A204.1 (cell line): Measurements from ENCODE around the gene ERLIN1.

Source experiments
- FAIRE-seq: peaks from 2 replicates; lab custom pipeline; 2012; peaks lifted over from hg19 to GRCh38; lab: Jason Lieb, UNC

Gene ERLIN1

DNA sequence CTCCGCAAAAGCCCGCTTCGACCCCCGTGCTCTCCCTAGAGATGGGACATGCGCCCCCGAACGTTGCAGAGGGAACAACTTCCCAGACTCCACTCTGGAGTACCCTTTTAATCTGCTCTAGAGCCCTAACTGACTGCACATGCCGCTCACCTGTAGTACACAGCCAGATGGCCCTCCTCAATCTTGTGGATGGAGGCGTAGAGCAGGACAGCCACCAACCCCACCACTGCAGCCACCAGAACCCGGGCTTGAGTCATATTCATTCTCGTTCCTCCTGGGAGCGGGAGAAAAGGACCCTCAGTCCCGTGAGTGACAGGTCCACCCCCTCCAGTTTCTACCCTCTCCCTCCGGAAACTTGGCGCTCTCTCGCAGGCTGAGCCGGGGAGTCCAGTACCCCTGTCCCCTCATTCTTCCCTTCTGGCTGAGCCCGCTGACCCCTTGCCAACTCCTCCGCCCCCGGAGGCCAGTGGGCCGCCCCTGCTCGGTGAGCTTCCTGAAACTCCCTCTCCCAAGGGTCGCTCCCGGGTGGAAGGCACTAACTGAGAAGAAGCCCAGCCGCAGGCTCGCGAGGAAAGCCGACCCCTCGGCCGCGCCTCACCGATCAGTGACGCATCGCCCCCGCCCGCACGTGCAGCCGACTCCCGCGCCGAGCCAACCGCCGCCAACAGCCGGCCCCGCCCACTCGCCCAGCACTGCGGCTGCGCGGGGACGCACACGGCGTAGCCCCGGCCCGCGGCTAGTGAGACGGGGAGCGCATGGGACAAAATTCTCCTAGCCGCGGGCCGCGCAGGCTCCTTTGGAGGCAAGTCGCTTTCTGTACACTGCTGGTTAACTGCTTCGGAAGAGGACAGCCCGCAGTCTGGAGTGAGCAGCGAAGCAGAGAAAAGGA lies at the start of gene ERLIN1:
ERLIN1 (minus strand) TSS at position 666 of the 889 bp plus-strand sequence; CDS start at position 263, 403 bp downstream.
- no peak for FAIRE-seq

DNA sequence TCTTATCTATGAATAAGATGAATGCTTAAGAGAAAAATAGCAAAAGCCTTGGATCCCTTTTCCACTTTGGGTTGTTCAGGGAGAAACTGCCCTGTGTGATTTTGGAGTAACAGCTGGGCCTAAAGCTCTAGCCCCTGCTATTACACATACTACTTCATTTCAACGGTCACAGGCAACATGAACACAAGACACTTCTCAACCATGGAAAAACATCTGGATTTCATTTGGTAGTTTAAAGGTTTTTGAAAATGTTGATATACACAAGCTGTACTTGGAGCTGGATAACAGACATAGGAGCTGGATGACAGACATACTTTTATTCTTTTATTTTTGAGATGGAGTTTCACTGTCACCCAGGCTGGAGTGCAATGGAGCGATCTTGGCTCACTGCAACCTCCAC lies 46.3 kb upstream of the ERLIN1 start:
- FAIRE-seq = no peak

DNA sequence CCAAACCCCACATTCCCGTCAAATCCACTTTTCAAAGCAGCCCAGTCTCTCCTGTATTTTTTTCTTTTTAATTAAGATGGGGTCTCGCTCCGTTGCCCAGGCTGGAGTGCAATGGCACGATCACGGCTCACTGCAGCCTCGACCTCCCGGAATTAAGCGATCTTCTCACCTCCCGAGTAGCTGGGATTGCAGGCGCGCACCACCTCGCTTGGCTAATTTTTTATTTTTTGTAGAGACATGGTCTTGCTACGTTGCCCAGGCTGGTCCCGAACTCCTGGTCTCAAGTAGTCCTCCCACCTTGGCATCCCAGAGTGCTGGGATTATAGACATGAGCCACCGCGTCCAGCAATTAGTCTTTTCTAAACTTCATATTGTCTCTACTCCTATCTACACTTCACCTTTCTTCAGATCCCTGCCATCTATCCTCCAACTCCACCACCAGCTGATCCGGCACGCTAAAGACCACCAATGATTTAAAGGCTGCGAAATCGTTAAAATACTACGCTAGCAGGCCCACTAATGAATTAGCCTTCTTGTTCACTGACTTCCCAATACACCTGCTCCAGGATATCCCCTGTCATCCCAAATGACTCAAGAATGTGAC lies 44.1 kb upstream of the ERLIN1 start:
- no peak for FAIRE-seq

DNA sequence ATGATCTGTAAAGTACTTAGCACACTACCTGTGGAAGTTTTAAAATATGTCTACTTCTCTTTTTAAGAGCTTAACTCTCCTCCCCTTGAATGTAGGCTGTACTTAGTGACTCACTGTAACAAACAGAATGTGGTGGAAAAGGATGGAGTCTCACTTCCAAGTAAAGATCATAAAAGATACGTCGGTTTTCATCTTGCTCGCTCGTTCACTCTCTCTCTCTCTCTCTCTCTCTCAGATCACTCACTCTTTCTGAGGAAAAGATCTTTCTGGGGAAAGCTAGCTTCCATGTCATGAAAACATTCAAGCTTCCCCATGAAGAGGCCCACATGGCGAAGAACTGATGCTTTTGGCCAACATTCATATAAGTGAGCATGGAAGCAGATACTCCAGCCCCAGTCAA lies 38.0 kb upstream of the ERLIN1 start:
- no peak for FAIRE-seq

GRCh38 chr10:100222529-100222928 lies 36.7 kb upstream of the ERLIN1 start:
- FAIRE-seq = no peak

GRCh38 chr10:100216006-100216405 lies 30.2 kb upstream of the ERLIN1 start:
- FAIRE-seq = no peak

- no peak for FAIRE-seq
Measured at GRCh38 chr10:100209303-100209702, 23.5 kb upstream of the ERLIN1 start.

GRCh38 chr10:100208276-100208675 lies 22.4 kb upstream of the ERLIN1 start:
- FAIRE-seq = no peak

GRCh38 chr10:100204370-100204769 lies 18.5 kb upstream of the ERLIN1 start:
- FAIRE-seq = no peak

DNA sequence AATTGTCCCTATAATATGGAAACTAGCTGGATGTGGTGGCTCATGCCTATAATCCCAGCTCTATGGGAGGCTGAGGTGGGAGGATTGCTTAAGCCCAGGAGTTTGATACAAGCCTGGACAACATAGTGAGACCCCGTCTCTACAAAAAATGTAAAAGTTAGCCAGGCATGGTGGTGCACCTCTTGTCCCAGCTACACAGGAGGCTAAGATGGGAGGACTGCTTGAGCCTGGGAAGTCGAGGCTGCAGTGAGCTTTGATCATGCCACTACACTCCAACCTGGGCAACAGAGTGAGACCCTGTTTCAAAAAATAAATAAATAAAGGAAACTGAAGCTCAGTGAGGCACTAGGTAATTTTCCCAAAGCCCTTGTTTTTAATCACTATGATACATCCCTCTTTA lies 15.7 kb upstream of the ERLIN1 start:
- FAIRE-seq = no peak

GRCh38 chr10:100194711-100195110 lies 8.9 kb upstream of the ERLIN1 start:
- no peak for FAIRE-seq

DNA sequence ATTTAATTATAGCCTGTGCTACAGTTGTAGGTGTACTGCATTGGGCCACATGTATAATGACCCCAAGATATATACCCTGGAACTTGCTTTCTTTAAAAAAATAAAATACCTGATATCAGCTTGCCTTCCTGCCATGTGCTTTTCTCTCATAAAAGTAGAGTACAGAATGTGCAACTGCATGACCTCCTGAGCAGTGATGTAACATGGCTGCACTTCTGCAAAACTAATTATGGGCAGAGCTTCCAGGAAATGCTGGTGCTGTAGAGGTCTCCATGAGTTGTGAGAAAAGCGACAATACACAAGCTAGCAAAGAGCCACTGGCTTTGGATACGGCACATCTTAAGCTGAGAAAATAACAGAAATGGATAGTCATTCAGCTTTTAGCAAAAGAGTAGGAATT lies 6.5 kb upstream of the ERLIN1 start:
- no peak for FAIRE-seq

- no peak for FAIRE-seq
Measured at GRCh38 chr10:100186253-100187212, 704 bp upstream of the ERLIN1 start.

DNA sequence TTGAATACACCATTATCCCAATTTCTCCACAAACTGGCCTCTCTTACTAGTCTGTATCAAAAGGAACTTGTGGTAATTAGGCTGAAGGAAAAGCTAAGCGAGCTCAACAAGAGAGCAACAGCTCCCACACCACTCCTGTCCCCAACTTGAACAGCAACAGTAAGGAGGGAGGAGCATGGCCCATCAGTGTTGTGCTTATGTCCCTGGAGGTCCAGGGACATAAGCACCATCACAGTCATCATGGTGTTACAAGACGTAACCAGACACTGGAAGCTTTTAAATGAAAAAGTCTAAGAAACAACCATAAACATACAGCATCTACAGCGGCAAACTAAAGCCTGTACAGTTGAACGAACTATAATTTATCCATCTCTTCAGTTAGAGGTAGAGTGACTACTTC lies 989 bp downstream of the ERLIN1 start:
- FAIRE-seq = no peak

DNA sequence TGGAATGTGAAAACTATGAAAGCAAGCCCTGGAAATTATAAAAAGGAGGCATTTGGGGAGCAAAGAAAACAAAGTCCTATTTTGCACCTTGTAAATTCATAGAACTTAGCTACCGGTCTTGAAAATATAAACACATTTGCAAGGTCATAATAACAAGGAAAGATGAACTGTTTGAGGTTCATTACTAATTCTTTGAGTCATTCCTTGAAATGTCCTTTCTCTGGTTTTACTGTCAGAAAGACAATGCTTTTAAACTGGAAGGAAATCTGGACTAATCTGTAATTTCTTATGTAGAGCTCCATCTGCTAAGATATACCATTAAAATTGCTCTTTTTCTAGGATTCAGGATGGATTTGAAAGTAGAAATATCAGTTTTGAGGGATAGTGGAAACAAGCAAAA lies 1.4 kb downstream of the ERLIN1 start:
- FAIRE-seq = no peak

- no peak for FAIRE-seq
Measured at GRCh38 chr10:100183481-100183880, 2.3 kb downstream of the ERLIN1 start.

DNA sequence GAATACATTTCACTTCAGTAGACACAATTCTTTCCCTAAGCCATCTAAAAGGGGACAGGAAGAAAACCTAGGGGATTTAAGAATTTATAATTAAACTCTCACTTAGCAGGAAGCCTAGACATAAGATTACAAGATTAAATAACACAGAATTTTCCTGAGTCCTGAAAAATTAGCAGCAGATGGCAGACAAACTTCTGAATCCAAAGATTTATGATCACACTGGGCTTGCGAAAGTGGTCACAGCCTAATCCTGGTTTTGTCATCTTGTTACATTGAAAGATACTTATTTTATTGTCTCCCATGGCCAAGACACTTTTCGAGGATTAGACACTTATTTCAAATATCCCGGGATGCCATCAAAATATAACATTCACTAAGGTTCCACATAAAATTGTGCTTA lies 2.9 kb downstream of the ERLIN1 start:
- no peak for FAIRE-seq

DNA sequence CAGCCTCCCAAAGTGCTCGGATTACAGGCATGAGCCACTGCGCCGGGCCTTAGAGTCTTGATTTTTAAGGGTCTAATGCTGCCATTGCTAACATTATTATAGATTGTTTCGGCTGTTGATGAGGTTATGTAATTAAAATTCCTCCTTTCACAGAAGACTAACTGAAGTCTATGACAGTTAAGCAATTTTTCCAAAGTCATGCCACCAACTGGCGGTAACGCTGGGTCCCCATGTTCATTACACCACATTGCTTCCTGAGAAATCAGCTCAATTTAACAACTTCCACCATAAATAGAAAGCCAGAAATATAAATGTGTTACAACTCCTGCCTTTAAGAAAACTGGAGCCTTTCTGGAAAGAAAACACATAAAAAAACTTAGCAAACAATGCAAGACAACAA lies 3.5 kb downstream of the ERLIN1 start:
- FAIRE-seq = no peak

DNA sequence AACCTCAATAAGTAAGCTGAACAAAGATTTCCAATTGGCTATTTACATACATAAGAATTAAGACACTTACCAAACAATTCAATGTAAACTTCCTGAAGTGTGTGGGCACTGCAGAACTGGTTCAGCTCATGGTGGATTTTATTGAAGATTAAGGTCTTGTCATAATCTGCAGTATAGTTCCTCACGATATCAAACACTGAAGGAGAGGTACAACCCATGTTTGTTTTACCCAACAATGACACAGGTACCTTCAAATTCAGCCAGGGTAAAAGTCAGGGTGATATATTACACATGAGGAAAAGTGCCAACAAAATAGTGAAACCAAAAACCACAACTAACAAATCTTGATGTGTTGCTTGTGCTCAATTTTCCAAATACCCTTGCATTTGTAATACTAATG lies 10.0 kb downstream of the ERLIN1 start:
- no peak for FAIRE-seq

DNA sequence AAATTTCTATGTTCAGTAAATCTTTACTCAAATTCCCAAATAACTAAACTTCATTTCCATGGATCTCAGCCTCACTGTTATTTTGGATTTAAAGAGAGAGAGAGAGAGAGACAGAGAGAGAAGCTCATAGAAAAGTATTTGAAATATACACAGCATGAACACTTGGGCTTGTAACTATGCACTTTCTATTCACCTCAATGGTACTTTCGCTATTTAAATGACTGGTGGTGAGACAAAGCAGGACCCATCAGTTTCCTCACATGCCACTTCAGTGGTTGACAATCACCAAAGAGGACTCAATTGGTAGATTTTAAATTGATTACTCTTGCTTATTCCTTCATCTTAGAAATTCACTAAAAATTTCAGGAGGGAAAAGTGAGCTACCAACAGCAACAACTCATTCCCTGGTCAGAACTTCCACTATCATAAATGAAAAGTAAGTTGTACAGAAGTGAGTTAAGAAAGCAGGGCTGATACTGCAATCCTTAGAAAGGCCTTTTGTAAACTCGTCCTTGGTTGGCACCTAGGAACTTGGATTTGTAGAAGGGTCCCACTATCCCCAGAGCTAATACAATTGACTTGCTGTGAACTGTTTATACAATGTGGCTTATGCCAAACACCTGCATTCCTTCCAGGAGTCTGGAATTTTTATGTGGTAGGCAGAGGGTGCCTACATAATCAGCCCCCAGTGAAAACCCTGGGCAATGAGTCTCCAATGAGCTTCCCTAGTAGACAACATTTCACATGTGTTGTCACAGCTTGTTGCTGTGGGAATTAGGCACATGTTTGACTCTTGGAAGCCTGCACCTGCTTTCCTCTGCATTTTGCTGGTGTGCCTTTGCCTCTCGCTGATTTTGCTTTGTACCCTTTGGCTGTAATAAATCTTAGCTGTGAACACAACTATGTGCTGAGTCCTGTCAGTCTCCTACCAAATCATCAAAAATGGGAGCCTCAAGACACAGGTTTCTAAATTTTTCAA lies 10.8 kb downstream of the ERLIN1 start:
- FAIRE-seq = no peak

GRCh38 chr10:100173035-100173434 lies 12.8 kb downstream of the ERLIN1 start:
- no peak for FAIRE-seq
